Stimulated activated CD4-positive, alpha-beta T cell treated with anti-CD3 and anti-CD28 coated beads, Interleukin-2, amount 100 ng/mL, for 24 hours (primary cell): Measurements from ENCODE around the gene ZNF48.
A peak's percentile ranks its signal among the peaks of the same experiment; 100 is the strongest.

Experiments used
- DNase-seq, 2 donors: peaks; one replicate each; pipeline ENCODE4 v3.0.0-alpha.2; 2020

The ZNF48 gene

GRCh38 chr16:30358990-30359870, 36.0 kb upstream of the ZNF48 start:
- DNase-seq = no peak

- no peak for DNase-seq
These were observed 35.4 kb upstream of the ZNF48 start for GRCh38 chr16:30359871-30360170.

GRCh38 chr16:30361180-30361579, 34.0 kb upstream of the ZNF48 start:
- no peak for DNase-seq

GRCh38 chr16:30365200-30365599, 30.0 kb upstream of the ZNF48 start:
- DNase-seq = no peak

GRCh38 chr16:30366511-30366910, 28.7 kb upstream of the ZNF48 start:
- no peak for DNase-seq

GRCh38 chr16:30367349-30368009, 27.7 kb upstream of the ZNF48 start:
- no peak for DNase-seq

GRCh38 chr16:30368122-30368791, 27.0 kb upstream of the ZNF48 start:
- no peak for DNase-seq

- no peak for DNase-seq
These were observed 26.5 kb upstream of the ZNF48 start for GRCh38 chr16:30368792-30369090.

GRCh38 chr16:30369091-30369937, 25.9 kb upstream of the ZNF48 start:
- peak in 1 of 2 donors; percentile 34 for DNase-seq

- DNase-seq = no peak
These were observed 25.2 kb upstream of the ZNF48 start for GRCh38 chr16:30369938-30370455.

- DNase-seq = peak; percentile 97 to 98
These were observed 24.6 kb upstream of the ZNF48 start, which contains the start of gene TBC1D10B for GRCh38 chr16:30370456-30371247. TBC1D10B (minus strand) TSS chr16:30370494; CDS start chr16:30370183, 311 bp downstream.

GRCh38 chr16:30371248-30371816, 23.9 kb upstream of the ZNF48 start:
- DNase-seq = no peak

GRCh38 chr16:30372038-30372712, 23.0 kb upstream of the ZNF48 start:
- DNase-seq = no peak

GRCh38 chr16:30372725-30373124, 22.5 kb upstream of the ZNF48 start:
- no peak for DNase-seq

- no peak for DNase-seq
These were observed 20.7 kb upstream of the ZNF48 start, which contains the start of gene MYL11 for GRCh38 chr16:30374538-30374937. MYL11 (plus strand) TSS chr16:30374802; CDS start chr16:30374858, 56 bp downstream.

- no peak for DNase-seq
These were observed 19.4 kb upstream of the ZNF48 start for GRCh38 chr16:30375864-30376263.

GRCh38 chr16:30376461-30376902, 18.7 kb upstream of the ZNF48 start:
- no peak for DNase-seq

- DNase-seq = no peak
These were observed 18.0 kb upstream of the ZNF48 start for GRCh38 chr16:30377050-30377811.

GRCh38 chr16:30377812-30378235, 17.4 kb upstream of the ZNF48 start:
- DNase-seq = peak; percentile 84 to 87
